IMR-90 (cell line): ENCODE data around the gene ELP2. TPM values are rescaled to one million over a fixed set of nuclear protein-coding genes. Genes with fewer than 3 reads are reported as not detected.

Experiments
- ATAC-seq: fragments of 200-7000 bp; cut with Tn5 transposase; 2 replicates; pipeline ENCODE4 v1.9.1; 2020; ENCODE audit warnings: low read depth, mild to moderate bottlenecking, moderate library complexity
- BruUV-seq: library from RNA; stranded (reverse); fragments of 400-500 nt; replicated peaks from 2 replicates; lab custom pipeline; 2021; lab: Mats Ljungman, UMichigan
- CTCF ChIA-PET: fragments of 300-600 bp; formaldehyde crosslinking; extraction: SDS; loops from one replicate; lab custom pipeline; 2021; ENCODE audit warnings: antibody characterized with exemption; lab: Yijun Ruan, JAX
- POLR2A ChIA-PET: fragments of 300-600 bp; sonication (Branson Sonifier 250); formaldehyde crosslinking; loops from one replicate; lab custom pipeline; 2022; ENCODE audit warnings: antibody characterized with exemption; ENCODE audit not compliant: unreplicated experiment; lab: Charles Lee
- DNase-seq: peaks from one replicate; pipeline ENCODE4 v3.0.0; 2013
- H2AFZ ChIP-seq: replicated peaks from 2 replicates; pipeline ENCODE3; 2013; ENCODE audit warnings: low read length, mild to moderate bottlenecking; ENCODE audit not compliant: poor library complexity
- H2AK5ac ChIP-seq: 2 replicates; pipeline ENCODE4 v1.6.1; 2013; ENCODE audit warnings: low read depth, low read length, inconsistent platforms
- H2AK9ac ChIP-seq: replicated peaks from 2 replicates; pipeline ENCODE3; 2013; ENCODE audit warnings: mild to moderate bottlenecking, low read depth, low read length, moderate library complexity; ENCODE audit not compliant: poor library complexity
- H2BK120ac ChIP-seq: 2 replicates; pipeline ENCODE4 v1.6.1; 2013; ENCODE audit warnings: low read depth, low read length, inconsistent platforms
- H2BK15ac ChIP-seq: 3 replicates; pipeline ENCODE4 v1.6.1; 2013; ENCODE audit warnings: low read depth, low read length, inconsistent platforms
- H2BK20ac ChIP-seq: 2 replicates; pipeline ENCODE4 v1.6.1; 2013; ENCODE audit warnings: low read depth, mild to moderate bottlenecking, inconsistent platforms, low read length, moderate library complexity
- H2BK5ac ChIP-seq: 2 replicates; pipeline ENCODE4 v1.6.1; 2013; ENCODE audit warnings: mild to moderate bottlenecking, low read depth, low read length, inconsistent platforms; ENCODE audit not compliant: poor library complexity, severe bottlenecking
- H3K14ac ChIP-seq: replicated peaks from 2 replicates; pipeline ENCODE4 v1.6.1; 2013; ENCODE audit warnings: low read depth, low read length, inconsistent platforms
- H3K18ac ChIP-seq: 2 replicates; pipeline ENCODE4 v1.6.1; 2013; ENCODE audit warnings: low read depth, low read length, control low read depth
- H3K23ac ChIP-seq: 2 replicates; pipeline ENCODE4 v1.6.1; 2013; ENCODE audit warnings: low read depth, low read length, inconsistent platforms
- H3K27ac ChIP-seq: 2 replicates; pipeline ENCODE4 v1.5.1; 2013; ENCODE audit warnings: mild to moderate bottlenecking, control low read depth, low read length; ENCODE audit not compliant: insufficient read depth
- H3K27me3 ChIP-seq: 2 replicates; pipeline ENCODE4 v1.6.1; 2013; ENCODE audit warnings: low read length; ENCODE audit not compliant: control insufficient read depth, insufficient read depth
- H3K36me3 ChIP-seq: 2 replicates; pipeline ENCODE4 v1.6.1; 2013; ENCODE audit warnings: low read length, mixed read lengths; ENCODE audit not compliant: control insufficient read depth, insufficient read depth
- H3K4ac ChIP-seq: 2 replicates; pipeline ENCODE4 v1.6.1; 2013; ENCODE audit warnings: low read depth, low read length, inconsistent platforms
- H3K4me1 ChIP-seq: 2 replicates; pipeline ENCODE4 v1.6.1; 2013; ENCODE audit warnings: low read length, mixed read lengths; ENCODE audit not compliant: control insufficient read depth, insufficient read depth
- H3K4me2 ChIP-seq: 2 replicates; pipeline ENCODE4 v1.6.1; 2013; ENCODE audit warnings: low read depth, mild to moderate bottlenecking, control low read depth, low read length, moderate library complexity
- H3K4me3 ChIP-seq: 2 replicates; pipeline ENCODE4 v1.5.1; 2013; ENCODE audit warnings: low read depth, mild to moderate bottlenecking, control low read depth, low read length, moderate library complexity; ENCODE audit not compliant: insufficient read depth
- H3K56ac ChIP-seq: 2 replicates; pipeline ENCODE4 v1.6.1; 2013; ENCODE audit warnings: low read length, inconsistent platforms; ENCODE audit not compliant: insufficient read depth; ENCODE audit errors: extremely low read depth
- H3K79me1 ChIP-seq, 2 experiments: 2 replicates each; pipeline ENCODE4 v1.6.1; 2013; ENCODE audit warnings: low read length in 2 of 2, inconsistent platforms in 1 of 2, low read depth in 1 of 2
- H3K9ac ChIP-seq: 2 replicates; pipeline ENCODE4 v1.6.1; 2013; ENCODE audit warnings: low read depth, low read length, control low read depth
- H3K9me1 ChIP-seq: 2 replicates; pipeline ENCODE4 v1.6.1; 2013; ENCODE audit warnings: low read length, inconsistent platforms; ENCODE audit not compliant: insufficient read depth
- H3K9me3 ChIP-seq: 2 replicates; pipeline ENCODE4 v1.6.1; 2013; ENCODE audit warnings: low read length; ENCODE audit not compliant: control insufficient read depth, insufficient read depth
- H4K20me1 ChIP-seq: 2 replicates; pipeline ENCODE4 v1.6.1; 2013; ENCODE audit warnings: low read length, inconsistent platforms; ENCODE audit not compliant: insufficient read depth
- H4K5ac ChIP-seq: 2 replicates; pipeline ENCODE4 v1.6.1; 2013; ENCODE audit warnings: mild to moderate bottlenecking, low read depth, low read length, control low read depth
- H4K8ac ChIP-seq, 2 experiments: 2 replicates each; pipeline ENCODE4 v1.6.1; 2013; ENCODE audit warnings: low read depth in 2 of 2, low read length in 2 of 2, control low read depth in 1 of 2, inconsistent platforms in 1 of 2
- H4K91ac ChIP-seq: 2 replicates; pipeline ENCODE4 v1.6.1; 2013; ENCODE audit warnings: low read depth, low read length, inconsistent platforms; ENCODE audit not compliant: insufficient read depth
- BHLHE40 ChIP-seq: fragments of 150-350 bp; IDR thresholded peaks from 2 replicates; pipeline ENCODE4 v1.6.1; 2016; ENCODE audit warnings: mild to moderate bottlenecking, low read depth, low read length
- FOS ChIP-seq: fragments of 150-350 bp; IDR thresholded peaks from 2 replicates; pipeline ENCODE4 v1.6.1; 2016; ENCODE audit warnings: low read depth, low read length
- NFE2L2 ChIP-seq: fragments of 150-350 bp; IDR thresholded peaks from 2 replicates; pipeline ENCODE4 v1.6.1; 2016; ENCODE audit warnings: low read depth, mild to moderate bottlenecking, low read length
- RFX5 ChIP-seq: IDR thresholded peaks from 2 replicates; pipeline ENCODE4 v1.8.0; 2012; ENCODE audit warnings: low read depth, mild to moderate bottlenecking, low read length, moderate library complexity
- SMC3 ChIP-seq: fragments of 150-350 bp; IDR thresholded peaks from 2 replicates; pipeline ENCODE4 v1.6.1; 2016; ENCODE audit warnings: low read depth, mild to moderate bottlenecking, antibody characterized with exemption, low read length, moderate library complexity
- WGBS, 2 experiments: methylation state at CpG; one replicate each; pipeline versions ENCODE4 v1.1.5 to v1.1.7; 2013; ENCODE audit warnings: missing lambda C conversion rate in 2 of 2; ENCODE audit not compliant: insufficient read length in 1 of 2; ENCODE audit errors: extremely low coverage in 2 of 2; 5-methylcytosine and 5-hydroxymethylcytosine counted together
- dilution Hi-C: fragments of 300-500 bp; cut with HindIII; formaldehyde crosslinking; loops from one replicate; pipeline ENCODE4 v1.14.3; 2018; ENCODE audit warnings: low sequenced_read_pairs; ENCODE audit not compliant: unreplicated experiment
- in situ Hi-C: fragments of 300-500 bp; cut with MboI; formaldehyde crosslinking; loops from 3 replicates; pipeline ENCODE4 v1.14.3; 2019; ENCODE audit warnings: low sequenced_read_pairs, inconsistent platforms, mixed read lengths
- intact Hi-C: fragments of 100-400 bp; cut with micrococcal nuclease; formaldehyde crosslinking; loops from 2 replicates; pipeline ENCODE4 v1.10.0; 2022
- polyA plus RNA-seq, 3 experiments: library from polyadenylated mRNA; depleted of rRNA; stranded (reverse); fragments of >200 nt; gene quantifications; 2 replicates each; pipeline ENCODE4 v1.2.3, GENCODE V29; 2012; ENCODE audit warnings: low replicate concordance in 1 of 3
- total RNA-seq: library from RNA; depleted of rRNA; stranded (reverse); fragments of >200 nt; gene quantifications from 2 replicates; pipeline ENCODE4 v1.2.3, GENCODE V29; 2012
- TF ChIP-seq, protein P1 (sequence below): conservative IDR thresholded peaks from 2 replicates; pipeline ENCODE4 v1.5.1; 2012; ENCODE audit warnings: mild to moderate bottlenecking, low read depth, low read length, improper control_type of control experiment
- TF ChIP-seq, protein P2 (sequence below): fragments of 150-350 bp; IDR thresholded peaks from 2 replicates; pipeline ENCODE4 v1.6.1; 2017; ENCODE audit warnings: mild to moderate bottlenecking, antibody characterized with exemption, low read length, low read depth

ELP2 gene
- total and polyA plus RNA-seq, 2 of the 4 experiments (the other 2 are of a cell fraction) = 48.1 to 161 TPM

GRCh38 chr18:36191711-36192110 lies 62.0 kb downstream of the ELP2 start:
- H3K4ac ChIP-seq = no peak overlapping the region

More at GRCh38 chr18:36191711-36192110, 62.0 kb downstream of the ELP2 start:
- CTCF ChIA-PET = no interaction called here
- Histone ChIP-seq H4K8ac (no peak overlapping the region), H3K9ac (no peak overlapping the region), H3K27ac (no peak overlapping the region), H3K14ac (no peak overlapping the region), H3K9me3 (no peaks in the 10 kb centered on the region), H2BK120ac (no peak overlapping the region), H4K20me1 (no peaks in the 10 kb centered on the region), H2AK9ac (no peak overlapping the region), H3K18ac (no peak overlapping the region), H3K4me2 (no peak overlapping the region), H2BK15ac (no peak overlapping the region), H4K5ac (no peak overlapping the region), H3K4me1 (peaks cover 6% of the 10 kb centered on the region; the same call in 1 of the 2 replicates), H3K27me3 (no peaks in the 10 kb centered on the region), H2AK5ac (no peak overlapping the region), H2BK20ac (no peak overlapping the region), H4K91ac (no peak overlapping the region), H3K4me3 (no peak overlapping the region), H3K36me3 (no peaks in the 10 kb centered on the region), H3K9me1 (peaks cover 10% of the 10 kb centered on the region; the same call in 1 of the 2 replicates), H3K23ac (no peak overlapping the region), H2AFZ (no peak overlapping the region), H3K79me1 (peaks cover 7 to 19% of the 10 kb centered on the region in 2 experiments; a peak in 3 of 4 replicates), H2BK5ac (no peak overlapping the region), H3K56ac (no peak overlapping the region)
- no peak for DNase-seq
- 80% methylated on average over 1 of the region's 1 CpG; no CpG with 5 or more reads in 1 of the 2 experiments for WGBS, 2 experiments
- dilution Hi-C loops = no loop called here
- POLR2A ChIA-PET = no interaction called here
- TF ChIP-seq, protein P1, sequence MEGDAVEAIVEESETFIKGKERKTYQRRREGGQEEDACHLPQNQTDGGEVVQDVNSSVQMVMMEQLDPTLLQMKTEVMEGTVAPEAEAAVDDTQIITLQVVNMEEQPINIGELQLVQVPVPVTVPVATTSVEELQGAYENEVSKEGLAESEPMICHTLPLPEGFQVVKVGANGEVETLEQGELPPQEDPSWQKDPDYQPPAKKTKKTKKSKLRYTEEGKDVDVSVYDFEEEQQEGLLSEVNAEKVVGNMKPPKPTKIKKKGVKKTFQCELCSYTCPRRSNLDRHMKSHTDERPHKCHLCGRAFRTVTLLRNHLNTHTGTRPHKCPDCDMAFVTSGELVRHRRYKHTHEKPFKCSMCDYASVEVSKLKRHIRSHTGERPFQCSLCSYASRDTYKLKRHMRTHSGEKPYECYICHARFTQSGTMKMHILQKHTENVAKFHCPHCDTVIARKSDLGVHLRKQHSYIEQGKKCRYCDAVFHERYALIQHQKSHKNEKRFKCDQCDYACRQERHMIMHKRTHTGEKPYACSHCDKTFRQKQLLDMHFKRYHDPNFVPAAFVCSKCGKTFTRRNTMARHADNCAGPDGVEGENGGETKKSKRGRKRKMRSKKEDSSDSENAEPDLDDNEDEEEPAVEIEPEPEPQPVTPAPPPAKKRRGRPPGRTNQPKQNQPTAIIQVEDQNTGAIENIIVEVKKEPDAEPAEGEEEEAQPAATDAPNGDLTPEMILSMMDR = no peak
- TF ChIP-seq, protein P2, sequence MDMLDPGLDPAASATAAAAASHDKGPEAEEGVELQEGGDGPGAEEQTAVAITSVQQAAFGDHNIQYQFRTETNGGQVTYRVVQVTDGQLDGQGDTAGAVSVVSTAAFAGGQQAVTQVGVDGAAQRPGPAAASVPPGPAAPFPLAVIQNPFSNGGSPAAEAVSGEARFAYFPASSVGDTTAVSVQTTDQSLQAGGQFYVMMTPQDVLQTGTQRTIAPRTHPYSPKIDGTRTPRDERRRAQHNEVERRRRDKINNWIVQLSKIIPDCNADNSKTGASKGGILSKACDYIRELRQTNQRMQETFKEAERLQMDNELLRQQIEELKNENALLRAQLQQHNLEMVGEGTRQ = no peak
- TF ChIP-seq BHLHE40 (no peak), FOS (no peak), RFX5 (no peak), NFE2L2 (no peak), SMC3 (no peak)
- intact Hi-C loops = no loop called here
- no TSS peak for BruUV-seq
- ATAC-seq = no peak
- in situ Hi-C loops = no loop called here
